HG02588 (cell line): Measurements from ENCODE around the gene MAPK11.
A peak's percentile ranks its signal among the peaks of the same experiment; 100 is the strongest.

ENCODE experiments used
- ATAC-seq: cut with Tn5 transposase; IDR thresholded peaks from one replicate; pipeline ENCODE4 v1.9.1; 2021; ENCODE audit warnings: mild to moderate bottlenecking, moderate library complexity; ENCODE audit not compliant: unreplicated experiment

MAPK11 gene

GRCh38 chr22:50250555-50251476 is 19.4 kb downstream of the MAPK11 start, which contains the start of gene HDAC10:
Gene HDAC10, minus strand, starts transcription at chr22:50251265. Its CDS starts 233 bp downstream, at chr22:50251032.
- ATAC-seq: peak; percentile 49

DNA sequence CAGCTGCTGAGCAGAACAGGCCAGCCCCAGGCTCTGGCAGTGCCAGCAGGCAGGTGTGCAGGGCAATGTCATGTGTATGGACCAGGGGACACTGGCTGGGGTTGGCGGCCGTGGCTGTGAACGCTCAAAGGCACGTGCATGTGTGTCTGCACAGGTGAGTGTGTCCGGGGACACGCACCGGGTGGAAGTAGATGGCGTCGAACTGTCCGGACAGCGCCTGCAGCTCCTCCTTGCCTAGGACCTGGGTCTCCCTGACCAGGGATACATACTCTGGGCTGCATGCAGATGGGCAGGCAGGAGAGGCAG is 20.0 kb downstream of the MAPK11 start:
- no peak for ATAC-seq

GRCh38 chr22:50249341-50250248 is 20.6 kb downstream of the MAPK11 start:
- ATAC-seq: no peak

GRCh38 chr22:50248196-50249081 is 21.7 kb downstream of the MAPK11 start:
- no peak for ATAC-seq

GRCh38 chr22:50247748-50248147 is 22.4 kb downstream of the MAPK11 start:
- ATAC-seq: no peak

DNA sequence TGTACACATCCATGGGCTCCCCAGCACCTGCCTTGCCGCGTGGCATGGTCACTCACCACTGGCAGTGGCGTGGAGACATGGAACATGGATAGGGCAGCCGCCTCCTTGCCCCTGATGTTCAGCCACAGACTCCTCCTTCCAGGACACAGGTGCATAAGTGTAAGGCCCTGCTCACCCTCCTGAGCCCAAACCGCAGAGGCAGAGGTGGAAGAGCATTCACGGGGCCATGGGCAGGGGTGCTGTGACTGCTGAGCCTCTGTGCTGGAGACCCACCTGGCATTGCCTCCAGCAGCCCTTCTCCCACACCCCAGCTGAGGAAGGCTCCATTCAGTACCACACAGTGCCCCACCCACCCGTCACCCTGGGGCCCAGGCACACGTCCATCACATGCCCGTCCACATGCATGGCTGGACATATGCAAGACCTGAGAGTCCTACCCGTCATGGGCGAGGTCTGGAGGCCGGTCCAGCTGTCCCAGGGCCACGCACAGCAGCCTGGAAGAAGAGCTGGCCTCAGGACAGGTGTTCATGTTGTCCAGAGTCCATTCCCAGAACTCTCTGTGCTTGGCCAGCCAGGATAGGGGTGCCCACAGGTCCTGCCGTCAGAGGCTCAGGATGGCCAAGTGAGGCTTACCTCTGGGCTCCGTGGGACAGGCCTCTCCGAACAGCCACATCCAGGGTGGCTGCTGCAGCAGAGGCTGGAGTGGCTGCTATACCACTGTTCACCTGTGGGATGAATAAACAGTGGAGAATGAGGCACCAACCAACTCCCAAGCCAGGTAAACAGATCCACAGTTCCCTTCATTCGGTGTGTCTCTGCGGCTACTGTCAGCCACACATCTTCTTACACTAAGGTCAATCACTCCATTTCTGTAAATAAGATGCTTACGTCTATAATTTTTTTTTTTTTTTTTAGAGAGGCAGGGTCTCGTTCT is 23.7 kb downstream of the MAPK11 start:
- no peak for ATAC-seq

GRCh38 chr22:50245214-50246072 is 24.7 kb downstream of the MAPK11 start:
- no peak for ATAC-seq

- ATAC-seq: peak; percentile 69
Measured at GRCh38 chr22:50244420-50245213, 25.6 kb downstream of the MAPK11 start, which contains the start of gene TUBGCP6. Gene TUBGCP6, minus strand, starts transcription at chr22:50245023. Its CDS starts 564 bp downstream, at chr22:50244459.

DNA sequence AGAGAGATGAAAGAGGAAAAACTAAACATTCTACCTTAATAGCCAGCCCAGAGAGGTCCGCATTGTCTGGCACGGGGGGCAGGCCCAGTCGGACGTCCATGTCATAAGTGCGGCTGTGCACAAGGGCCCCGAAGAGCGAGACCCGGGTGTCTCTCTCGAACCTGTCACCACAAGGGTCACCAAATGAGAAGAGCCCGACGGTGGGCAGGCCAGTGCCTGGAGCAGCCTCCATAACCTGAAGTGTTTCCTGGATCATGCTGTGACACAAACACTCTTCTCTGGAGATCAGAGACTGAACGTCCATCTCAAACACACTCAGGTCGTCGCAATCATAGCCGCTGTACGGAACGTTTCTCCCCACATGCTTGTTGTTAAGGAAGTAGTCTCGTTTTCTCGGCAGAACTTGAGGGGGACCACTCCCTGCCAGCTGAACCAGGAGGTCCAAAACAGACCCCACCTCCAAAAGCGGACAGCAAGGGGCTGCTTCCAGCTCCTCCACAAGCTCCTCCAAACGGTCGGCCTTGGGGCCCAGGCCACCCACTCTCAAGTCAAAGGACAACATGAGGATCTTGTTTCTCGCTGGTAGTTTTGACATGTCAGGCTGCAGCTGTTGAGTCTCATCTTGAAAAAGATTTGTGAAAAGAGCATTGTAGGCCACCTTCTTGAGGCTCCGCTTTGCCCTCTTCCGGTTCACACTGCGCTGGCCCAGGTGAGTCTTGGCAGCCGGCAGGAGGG is 26.3 kb downstream of the MAPK11 start:
- ATAC-seq: no peak

DNA sequence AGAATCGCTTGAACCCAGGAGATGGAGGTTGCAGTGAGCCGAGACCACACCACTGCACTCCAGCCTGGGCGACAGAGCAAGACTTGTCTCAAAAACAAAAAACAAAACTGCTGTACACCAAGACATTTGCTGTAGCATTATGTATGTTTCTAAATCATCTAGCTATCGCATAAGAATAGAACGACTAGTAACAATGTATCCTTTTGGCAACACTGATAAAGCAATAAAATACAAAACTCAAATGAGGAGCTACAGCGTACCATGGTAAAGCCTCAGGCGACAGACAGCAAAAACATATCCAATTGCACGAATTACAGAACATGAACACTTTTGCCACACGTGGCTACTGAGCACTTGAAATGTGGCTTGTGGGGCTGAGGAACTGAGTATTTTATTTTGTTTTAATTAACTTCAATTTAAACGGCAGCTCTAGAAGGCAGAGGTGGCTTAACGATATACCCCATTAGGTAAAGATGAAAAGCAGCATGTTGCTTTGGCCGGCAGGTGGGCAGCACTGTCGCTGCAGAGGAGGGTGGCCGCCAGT is 27.7 kb downstream of the MAPK11 start:
- no peak for ATAC-seq

DNA sequence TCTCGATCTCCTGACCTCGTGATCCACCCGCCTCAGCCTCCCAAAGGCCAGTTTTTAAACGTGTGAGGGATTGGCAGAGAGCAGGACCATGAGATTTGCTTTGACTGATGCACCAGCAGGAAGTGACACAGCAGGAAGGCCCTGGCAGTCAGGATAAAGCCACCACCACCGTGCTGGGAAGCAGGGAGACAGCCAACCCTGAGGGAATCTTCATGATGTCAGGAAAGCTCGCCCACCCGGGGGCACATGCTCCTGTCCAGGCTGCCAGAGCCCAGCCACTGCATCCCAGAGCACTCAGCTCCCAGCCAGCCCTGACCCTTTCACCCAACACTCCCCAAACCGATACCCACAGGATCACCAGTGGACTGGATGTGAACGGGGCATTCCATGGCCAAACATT is 31.4 kb downstream of the MAPK11 start:
- no peak for ATAC-seq

GRCh38 chr22:50236731-50237409 is 33.3 kb downstream of the MAPK11 start:
- no peak for ATAC-seq

- ATAC-seq: no peak
Measured at GRCh38 chr22:50233223-50233622, 37.0 kb downstream of the MAPK11 start.

DNA sequence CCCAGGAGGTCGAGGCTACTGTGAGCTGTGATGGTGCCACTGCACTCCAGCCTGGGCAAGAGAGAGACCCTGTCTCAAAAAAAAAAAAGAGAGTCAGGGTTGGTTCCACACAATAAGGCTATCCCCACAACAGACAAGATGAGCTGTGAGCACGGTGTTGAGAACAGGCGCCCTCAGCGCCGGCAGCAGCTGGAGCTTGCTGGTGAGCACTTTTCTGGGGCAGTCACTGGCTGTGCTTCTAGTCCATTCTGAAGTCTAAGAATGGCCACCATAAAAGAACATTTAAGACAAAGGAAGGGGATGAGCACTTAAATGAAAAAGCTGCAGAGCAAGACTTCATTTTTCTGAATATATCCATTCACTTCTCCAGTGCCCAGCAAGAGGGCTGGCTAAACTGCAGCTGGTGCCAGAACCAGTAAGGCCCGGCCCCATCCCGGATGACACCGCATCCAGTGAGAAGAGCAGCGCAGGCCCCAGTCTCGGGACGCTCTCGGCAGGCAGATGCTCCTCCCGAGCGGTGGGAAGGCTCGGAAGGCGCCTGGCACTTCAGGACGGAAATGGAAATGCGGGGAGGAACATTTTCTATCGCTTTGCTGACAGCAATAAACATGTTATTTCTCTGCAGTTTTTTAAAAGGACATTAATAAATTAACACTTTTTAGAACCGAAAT is 37.6 kb downstream of the MAPK11 start:
- no peak for ATAC-seq

GRCh38 chr22:50229370-50229769 is 40.8 kb downstream of the MAPK11 start:
- no peak for ATAC-seq

DNA sequence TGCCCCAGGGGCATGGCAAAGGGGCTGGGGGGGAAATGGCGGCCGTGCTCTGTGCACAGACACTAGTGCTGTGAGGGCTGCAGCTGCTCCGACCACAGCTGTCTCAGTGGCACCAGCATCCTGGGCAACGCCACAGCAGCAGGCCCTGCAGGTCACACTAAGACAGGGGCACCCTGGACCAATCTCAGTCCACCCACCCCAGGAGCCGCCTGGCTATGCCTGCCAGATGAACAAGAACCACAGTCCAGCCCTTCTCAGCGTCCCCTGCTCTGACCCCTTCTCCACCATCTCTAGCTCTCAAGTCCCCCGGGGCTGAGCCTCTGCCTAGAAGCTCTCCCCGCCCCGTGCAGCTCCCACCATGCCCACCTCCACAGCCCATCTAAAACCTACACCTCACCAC is 41.8 kb downstream of the MAPK11 start:
- ATAC-seq: no peak
